Hematopoietic multipotent progenitor cell treated with erythropoietin and hydrocortisone succinate and interleukin-3 and kit ligand, for 6 days (in vitro differentiated cells): Measurements from ENCODE around the gene RACK1.

Experiments
- DNase-seq: peaks from one replicate; pipeline ENCODE4 v3.0.0-alpha.2; 2015

The RACK1 gene

DNA sequence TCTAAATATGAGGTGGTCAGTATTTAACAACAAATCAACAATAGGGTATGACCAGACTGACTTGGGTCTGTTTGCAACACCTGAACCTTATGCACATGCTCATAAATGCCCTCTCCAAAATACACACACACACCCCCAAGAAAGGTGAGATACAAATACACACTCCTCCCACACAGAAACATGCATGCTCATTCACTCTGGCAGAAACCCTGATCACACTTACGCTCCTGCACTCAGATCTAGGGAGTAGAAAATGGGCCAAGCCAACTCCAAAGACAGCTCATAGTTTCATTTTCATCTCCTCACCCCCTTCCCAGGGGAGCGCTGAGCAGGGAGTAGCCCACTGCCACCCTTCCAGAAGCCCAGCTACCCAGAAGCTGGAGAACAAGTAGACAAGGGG, 50.0 kb downstream of the RACK1 start:
- no peak for DNase-seq

DNA sequence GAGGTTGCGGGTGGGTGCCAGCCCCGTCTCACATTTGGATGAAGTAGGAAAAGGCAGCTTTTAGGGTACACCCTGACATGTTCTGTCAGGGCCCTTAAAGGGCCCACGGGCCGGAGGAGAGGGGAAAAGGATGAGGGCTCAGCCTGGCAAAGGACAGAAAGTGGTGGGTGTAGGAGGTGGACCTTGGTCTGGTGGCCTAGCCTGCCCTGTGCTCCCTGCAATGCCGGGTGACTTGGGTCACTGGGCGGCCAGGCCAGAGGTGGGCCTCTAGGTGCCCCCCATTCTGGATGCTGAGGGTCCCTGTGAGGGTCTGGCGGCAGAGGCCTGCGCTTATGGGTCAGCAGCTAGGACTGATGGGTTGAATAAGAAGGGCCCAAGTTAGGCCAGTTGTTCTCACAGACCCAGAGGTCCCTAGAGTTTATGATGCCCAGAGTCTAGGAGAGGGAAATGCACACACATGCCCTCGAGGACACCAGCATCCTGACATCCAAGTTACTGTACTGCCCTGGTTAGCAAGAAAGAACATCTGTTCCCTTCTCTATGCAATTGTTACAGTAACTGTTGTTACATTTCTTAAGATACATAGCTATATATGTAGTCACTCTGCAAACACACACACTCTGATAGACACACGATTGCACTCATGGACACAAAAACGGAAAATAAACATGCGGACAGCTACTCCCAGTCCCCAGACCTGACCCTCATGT, 51.2 kb downstream of the RACK1 start:
- no peak for DNase-seq

- DNase-seq = peak; percentile 96
Observed at GRCh38 chr5:181191526-181192336, 52.0 kb downstream of the RACK1 start.

GRCh38 chr5:181190711-181191525, 52.8 kb downstream of the RACK1 start:
- peak; percentile 61 for DNase-seq

DNA sequence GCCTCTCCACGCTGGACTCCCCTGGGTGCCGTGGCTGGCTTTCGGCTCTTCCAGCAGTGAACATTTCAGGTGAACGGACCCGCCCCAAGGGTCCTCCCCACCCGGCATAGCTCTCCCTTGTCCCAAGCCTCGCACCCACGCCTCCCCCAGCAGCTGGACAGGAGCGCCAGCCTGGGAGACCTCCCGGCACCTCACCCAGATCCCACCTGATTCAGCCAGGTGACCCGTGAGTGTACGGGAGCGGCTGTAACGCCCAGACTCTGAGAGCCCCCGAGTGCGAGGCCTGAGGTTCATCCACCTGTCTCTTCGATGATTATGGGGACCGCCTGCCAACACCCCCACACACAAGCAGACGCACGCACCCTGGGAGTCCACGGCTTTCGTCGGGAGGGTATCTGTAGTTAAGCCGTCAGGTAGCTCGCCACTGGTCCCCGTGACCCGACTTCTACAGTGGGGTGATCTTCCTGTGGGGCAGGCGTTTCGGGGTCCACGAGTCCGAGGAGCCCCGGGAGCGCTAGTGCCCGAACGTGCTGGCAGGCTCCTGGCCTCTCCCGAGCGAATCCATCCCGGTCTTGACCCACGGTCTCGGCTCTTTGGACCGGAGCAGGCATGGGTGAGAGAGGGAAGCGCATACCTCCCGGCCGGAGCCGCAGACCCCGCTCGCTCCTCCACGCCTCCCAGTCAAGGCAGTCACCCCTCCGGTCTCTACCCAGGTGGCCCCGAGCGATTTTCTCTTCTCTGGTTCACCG, 53.6 kb downstream of the RACK1 start:
- DNase-seq = no peak

GRCh38 chr5:181189363-181189961, 54.2 kb downstream of the RACK1 start:
- peak; percentile 64 for DNase-seq

DNA sequence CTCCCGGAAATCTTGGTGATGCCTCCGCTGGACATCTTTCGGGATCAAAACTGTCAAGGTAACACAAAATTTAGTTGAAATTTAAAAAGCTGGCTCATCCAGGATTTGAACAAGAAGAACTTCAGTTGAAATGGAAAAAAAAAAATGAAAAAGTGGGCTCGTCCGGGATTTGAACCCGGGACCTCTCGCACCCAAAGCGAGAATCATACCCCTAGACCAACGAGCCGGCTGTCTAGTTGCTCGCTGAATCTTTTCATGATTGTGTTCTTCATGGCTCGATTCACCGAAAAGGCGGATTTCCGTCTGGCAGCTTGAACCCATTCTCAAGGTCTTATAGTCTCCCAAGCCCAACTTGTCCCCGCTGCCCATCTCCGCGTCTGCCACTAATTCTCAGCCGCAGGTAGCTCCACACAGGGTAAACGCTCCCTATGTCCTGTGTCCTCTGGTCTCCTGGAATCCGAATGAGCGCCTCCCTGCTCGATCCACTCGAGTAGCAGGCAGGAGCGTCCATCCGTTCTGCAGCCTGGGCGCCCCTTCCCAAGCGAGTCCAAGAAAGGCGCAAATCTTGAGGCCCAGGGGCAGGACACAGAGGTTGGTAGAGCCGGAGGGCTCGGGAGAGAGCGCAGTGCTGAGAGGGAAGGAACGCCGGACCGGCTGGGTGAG, 54.9 kb downstream of the RACK1 start:
- DNase-seq = peak; percentile 91

- peak; percentile 83 for DNase-seq
Observed at GRCh38 chr5:181187500-181188213, 56.0 kb downstream of the RACK1 start.

DNA sequence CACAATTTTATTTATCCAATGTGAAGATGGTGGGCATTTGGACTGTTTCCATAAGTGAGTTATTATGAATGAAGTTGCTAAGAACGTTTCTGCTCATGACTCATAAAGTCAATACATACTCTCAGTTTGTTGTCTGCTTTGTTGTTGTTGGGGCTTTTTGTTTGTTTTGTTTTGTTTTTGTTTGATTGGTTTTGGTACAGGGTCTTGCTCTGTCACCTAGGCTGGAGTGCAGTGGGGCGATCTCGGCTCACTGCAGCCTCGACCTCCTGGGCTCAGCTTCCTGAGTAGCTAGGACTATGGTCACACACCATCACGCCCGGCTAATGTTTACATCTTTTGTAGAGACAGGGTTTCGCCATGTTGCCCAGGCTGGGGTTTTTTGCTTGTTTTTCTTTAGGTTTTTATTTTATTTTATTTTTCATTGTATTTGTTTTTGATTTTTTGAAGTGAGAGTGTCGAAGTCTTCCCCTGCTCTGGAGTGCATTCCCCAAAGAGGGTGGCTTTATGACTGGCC, 56.7 kb downstream of the RACK1 start:
- DNase-seq = no peak
